ENCODE results near the gene SLX1A. TPM values are rescaled to one million over a fixed set of nuclear protein-coding genes. Genes with fewer than 3 reads are reported as not detected.
A peak's percentile ranks its signal among the peaks of the same experiment; 100 is the strongest.

Gene SLX1A
- total RNA-seq, 2 donors from 2014 or later = 20.1 to 43.6 TPM

DNA sequence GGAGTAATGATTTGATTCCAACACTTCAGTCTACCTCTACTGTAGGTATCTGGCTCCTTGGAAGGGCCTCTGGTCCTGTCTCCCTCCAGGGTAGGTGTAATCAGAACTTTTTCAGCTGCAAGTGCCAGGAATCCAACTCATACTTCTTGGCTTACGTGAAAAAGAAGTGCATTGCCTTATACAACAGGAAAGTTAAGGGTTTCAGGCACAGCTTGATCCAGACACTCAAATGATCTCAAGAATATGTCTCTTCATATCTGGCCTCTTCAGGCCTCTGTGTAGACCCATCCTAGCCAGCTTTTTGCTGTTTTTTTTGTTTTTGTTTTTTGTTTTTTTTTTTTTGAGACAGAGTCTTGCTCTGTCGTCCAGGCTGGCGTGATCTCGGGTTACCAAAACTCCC is 14.5 kb upstream of the SLX1A start:
- Histone ChIP-seq H3K36me3 (no peaks in the 10 kb centered on the region), H3K27ac (no peak overlapping the region), H3K4me1 (ENCODE audit: control insufficient read depth in 1 of 2, low read depth in 2 of 2) (peaks cover 5 to 7% of the 10 kb centered on the region in 2 donors), H3K4me3 (no peak overlapping the region), H3K27me3 (replicated peaks; ENCODE audit: insufficient read depth) (no peaks in the 10 kb centered on the region), H3K9me3 (no peaks in the 10 kb centered on the region)
- no peak for ATAC-seq (ENCODE audit: insufficient number of reproducible peaks, low FRiP score, low read depth)
- no peak for DNase-seq (ENCODE audit: low spot score)
- TF ChIP-seq, protein P1, sequence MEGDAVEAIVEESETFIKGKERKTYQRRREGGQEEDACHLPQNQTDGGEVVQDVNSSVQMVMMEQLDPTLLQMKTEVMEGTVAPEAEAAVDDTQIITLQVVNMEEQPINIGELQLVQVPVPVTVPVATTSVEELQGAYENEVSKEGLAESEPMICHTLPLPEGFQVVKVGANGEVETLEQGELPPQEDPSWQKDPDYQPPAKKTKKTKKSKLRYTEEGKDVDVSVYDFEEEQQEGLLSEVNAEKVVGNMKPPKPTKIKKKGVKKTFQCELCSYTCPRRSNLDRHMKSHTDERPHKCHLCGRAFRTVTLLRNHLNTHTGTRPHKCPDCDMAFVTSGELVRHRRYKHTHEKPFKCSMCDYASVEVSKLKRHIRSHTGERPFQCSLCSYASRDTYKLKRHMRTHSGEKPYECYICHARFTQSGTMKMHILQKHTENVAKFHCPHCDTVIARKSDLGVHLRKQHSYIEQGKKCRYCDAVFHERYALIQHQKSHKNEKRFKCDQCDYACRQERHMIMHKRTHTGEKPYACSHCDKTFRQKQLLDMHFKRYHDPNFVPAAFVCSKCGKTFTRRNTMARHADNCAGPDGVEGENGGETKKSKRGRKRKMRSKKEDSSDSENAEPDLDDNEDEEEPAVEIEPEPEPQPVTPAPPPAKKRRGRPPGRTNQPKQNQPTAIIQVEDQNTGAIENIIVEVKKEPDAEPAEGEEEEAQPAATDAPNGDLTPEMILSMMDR (IDR thresholded peaks at IDR 0.05) = no peak

DNA sequence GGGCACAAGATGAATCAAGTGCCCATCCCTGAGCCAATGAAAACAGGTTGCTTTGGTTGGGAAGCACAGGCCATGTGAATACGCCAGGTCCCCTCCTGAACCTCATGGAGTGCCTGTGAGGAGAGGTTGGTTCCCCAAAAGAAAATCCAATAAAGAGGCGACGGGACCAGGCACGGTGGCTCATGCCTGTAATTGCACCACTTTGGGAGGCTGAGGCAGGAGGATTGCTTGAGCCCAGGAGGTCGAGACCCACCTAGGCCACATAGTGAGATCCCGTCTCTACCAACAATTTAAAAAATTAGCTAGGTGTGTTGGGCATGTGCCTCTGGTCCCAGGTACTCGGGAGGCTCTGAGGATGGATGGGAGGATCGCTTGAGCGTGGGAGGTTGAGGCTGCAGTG is 13.7 kb upstream of the SLX1A start:
- H3K4me3 ChIP-seq = no peak overlapping the region
- no peak for DNase-seq (ENCODE audit: low spot score)
- H3K4me1 ChIP-seq (ENCODE audit: control insufficient read depth in 1 of 2, low read depth in 2 of 2) = peaks cover 6 to 10% of the 10 kb centered on the region in 2 donors
- TF ChIP-seq, protein P1 (IDR thresholded peaks at IDR 0.05) = no peak
- no peak for ATAC-seq (ENCODE audit: insufficient number of reproducible peaks, low FRiP score, low read depth)
- no peak overlapping the region for H3K27ac ChIP-seq
- H3K27me3 ChIP-seq (replicated peaks; ENCODE audit: insufficient read depth) = no peaks in the 10 kb centered on the region
- H3K36me3 ChIP-seq = no peaks in the 10 kb centered on the region
- H3K9me3 ChIP-seq = no peaks in the 10 kb centered on the region

DNA sequence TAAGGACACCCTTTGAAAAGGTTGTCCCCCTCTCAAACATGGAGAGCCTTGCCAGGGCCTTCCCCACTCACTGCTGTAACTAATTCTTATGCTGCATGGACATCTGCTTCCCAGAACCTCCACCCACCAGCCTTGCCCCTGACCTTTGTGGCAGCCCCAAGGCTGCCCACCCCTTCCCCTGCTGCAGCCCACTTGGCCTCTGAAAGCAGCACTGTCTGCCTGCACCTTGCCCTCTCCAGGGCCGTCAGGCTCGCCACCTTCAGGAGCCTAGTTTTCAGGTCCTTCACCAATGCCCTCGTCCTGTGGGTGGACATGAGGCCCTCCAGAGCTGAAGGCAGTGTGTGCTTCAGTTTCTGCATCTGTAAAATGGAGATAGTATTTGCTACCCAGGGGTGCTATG is 12.9 kb upstream of the SLX1A start:
- DNase-seq (ENCODE audit: low spot score) (no peak), ATAC-seq (ENCODE audit: insufficient number of reproducible peaks, low FRiP score, low read depth) (no peak)

DNA sequence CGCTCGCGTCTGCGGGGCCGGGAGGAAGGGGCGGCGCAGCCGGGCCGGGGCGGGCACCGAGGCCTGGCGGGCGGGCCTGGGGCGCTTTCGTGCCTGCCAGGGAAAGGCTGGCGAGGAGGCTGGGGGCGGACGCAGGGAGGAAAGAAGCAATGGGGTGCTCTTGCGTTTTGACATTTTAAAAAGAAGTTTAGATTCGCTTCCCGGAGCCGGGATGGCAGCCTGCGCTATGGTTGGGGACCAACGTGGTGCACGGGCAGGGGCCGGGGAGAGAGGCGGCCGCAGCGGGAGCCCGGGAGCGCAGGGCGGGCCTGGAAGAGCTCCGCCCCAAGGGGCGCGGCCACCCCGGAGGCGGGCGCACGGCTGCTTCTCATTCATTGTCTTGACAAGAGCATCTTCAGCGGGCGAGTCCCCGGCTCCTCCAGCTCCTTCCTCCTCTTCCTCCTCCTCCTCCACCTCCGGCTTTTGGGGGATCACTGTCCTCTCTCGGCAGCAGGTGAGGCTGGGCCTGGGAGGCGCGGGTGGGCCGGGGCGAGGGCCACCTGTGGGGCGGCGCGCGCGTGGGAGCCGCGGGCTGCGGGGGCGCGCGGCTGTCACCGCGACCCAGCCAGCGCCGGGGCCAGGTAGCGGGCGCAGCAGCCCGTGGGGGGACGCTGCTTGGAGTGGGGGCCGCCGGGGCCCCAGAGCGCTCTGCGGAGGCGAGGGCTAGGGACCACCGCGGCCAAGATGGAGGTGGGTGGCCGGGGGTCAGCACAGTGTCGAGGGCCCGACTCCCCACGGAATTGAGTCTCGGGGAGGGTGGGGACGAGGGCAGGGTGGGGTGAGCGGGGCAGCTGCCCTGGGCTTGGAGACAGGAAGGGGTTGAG is 10.2 kb upstream of the SLX1A start, which contains the start of gene CORO1A:
TSS of gene CORO1A (plus strand) at position 370 of the 863 bp plus-strand sequence. CDS start 1,608 bp downstream, outside the sequence.
- peak; percentile 68 for ATAC-seq (ENCODE audit: insufficient number of reproducible peaks, low FRiP score, low read depth)
- DNase-seq (ENCODE audit: low spot score) = peak; percentile 19
- Histone ChIP-seq H3K4me1 (ENCODE audit: control insufficient read depth in 1 of 2, low read depth in 2 of 2) (peaks cover 6 to 10% of the 10 kb centered on the region in 2 donors), H3K9me3 (no peaks in the 10 kb centered on the region), H3K27me3 (replicated peaks; ENCODE audit: insufficient read depth) (no peaks in the 10 kb centered on the region), H3K27ac (peak within 1 kb of the TSS; percentile 29 to 41), H3K36me3 (no peaks in the 10 kb centered on the region), H3K4me3 (peak within 1 kb of the TSS; percentile 73)
- TF ChIP-seq, protein P1 (IDR thresholded peaks at IDR 0.05) = no peak

More for the DNA sequence above, 12.9 kb upstream of the SLX1A start:
- no peak overlapping the region for H3K27ac ChIP-seq
- H3K4me1 ChIP-seq (ENCODE audit: control insufficient read depth in 1 of 2, low read depth in 2 of 2) = peaks cover 6 to 10% of the 10 kb centered on the region in 2 donors
- H3K4me3 ChIP-seq = no peak overlapping the region
- TF ChIP-seq, protein P1 (IDR thresholded peaks at IDR 0.05) = no peak
- H3K27me3 ChIP-seq (replicated peaks; ENCODE audit: insufficient read depth) = no peaks in the 10 kb centered on the region
- no peaks in the 10 kb centered on the region for H3K36me3 ChIP-seq
- H3K9me3 ChIP-seq = no peaks in the 10 kb centered on the region

DNA sequence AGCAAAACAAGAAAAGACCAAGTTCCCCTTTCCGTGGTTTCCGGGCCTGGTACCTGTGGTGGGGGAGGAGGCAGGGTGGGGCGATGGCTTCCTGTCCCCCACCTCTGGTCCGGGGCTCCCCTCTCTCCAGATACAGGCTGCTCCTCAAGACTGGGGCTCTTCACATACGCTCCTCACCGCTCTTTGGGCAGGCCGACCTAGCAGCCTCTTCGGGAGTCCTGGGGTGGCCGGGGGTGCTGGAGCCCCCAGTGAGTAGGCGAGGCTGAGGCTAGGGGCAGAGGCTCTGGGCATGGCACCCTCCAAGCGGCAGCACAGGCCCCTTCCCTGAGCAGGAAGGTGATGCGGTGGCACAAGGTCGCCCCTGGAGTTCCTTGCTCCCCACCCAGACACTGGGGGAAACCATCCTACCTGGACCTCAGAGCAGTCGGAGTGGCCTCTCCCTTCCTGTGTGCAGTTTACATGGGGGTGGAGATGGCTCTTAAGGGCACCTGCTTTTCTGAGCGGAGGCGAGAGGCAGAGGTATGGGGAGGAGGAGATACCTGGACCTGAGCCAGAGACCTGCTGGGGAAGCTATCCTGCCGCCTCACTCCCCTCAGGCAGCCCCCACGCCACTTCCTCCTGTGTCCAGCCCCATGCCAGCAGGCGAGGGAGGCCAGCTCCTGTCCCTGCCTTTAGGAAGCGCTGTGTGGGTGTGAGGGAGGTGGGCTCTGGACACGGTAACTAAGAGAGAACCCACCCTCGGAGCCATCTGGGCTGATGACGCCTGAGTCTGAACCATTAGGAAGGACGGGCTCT is 9.4 kb upstream of the SLX1A start:
- no peak for ATAC-seq (ENCODE audit: insufficient number of reproducible peaks, low FRiP score, low read depth)
- H3K27me3 ChIP-seq (replicated peaks; ENCODE audit: insufficient read depth) = no peaks in the 10 kb centered on the region
- TF ChIP-seq, protein P1 (IDR thresholded peaks at IDR 0.05) = no peak
- peaks cover 6 to 10% of the 10 kb centered on the region in 2 donors for H3K4me1 ChIP-seq (ENCODE audit: control insufficient read depth in 1 of 2, low read depth in 2 of 2)
- H3K36me3 ChIP-seq = no peaks in the 10 kb centered on the region
- no peaks in the 10 kb centered on the region for H3K9me3 ChIP-seq
- peak overlapping the region in 1 of 2 donors; percentile 29 for H3K27ac ChIP-seq
- DNase-seq (ENCODE audit: low spot score) = no peak
- H3K4me3 ChIP-seq = peak overlapping the region; percentile 73
